Esophagus squamous epithelium (tissue), 4 donors: Measurements from ENCODE around the gene PTPRM.

Experiments
- POLR2A ChIP-seq, 4 donors: fragments of 450-650 bp; IDR thresholded peaks; one replicate each; pipeline ENCODE4 v1.6.1; 2017; ENCODE audit warnings: antibody characterized with exemption in 4 of 4, mild to moderate bottlenecking in 4 of 4, moderate library complexity in 3 of 4
- TF ChIP-seq, protein P1 (sequence below), 6 experiments: fragments of 450-650 bp in 4 of 6; fragments of 200-600 bp in 2 of 6; sonication (generic) in 2 of 6; IDR thresholded peaks; one replicate each; pipeline ENCODE4 v1.5.1; 2016 to 2019; ENCODE audit warnings: antibody characterized with exemption in 6 of 6, mild to moderate bottlenecking in 4 of 6, moderate library complexity in 4 of 6

DNA sequence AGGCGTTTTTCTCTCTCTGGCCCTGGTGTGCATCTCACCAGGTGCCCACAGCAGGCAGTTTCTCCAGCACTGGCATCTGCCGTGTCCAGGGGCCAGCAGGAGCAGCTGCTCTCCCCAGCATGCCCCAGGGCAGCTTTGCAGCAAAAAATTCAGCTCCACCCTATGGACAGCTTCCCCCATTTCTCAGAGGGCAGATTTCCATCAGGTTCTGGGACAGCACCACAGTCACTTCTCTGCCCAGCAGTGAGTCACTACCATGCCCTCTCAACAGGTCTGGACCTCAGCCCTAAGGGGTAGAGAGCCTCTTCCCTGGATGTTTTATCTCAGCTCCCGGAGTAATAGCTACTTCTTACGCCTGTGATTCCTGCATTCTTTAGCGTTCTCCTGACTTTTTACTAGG, 871.9 kb downstream of the PTPRM start:
- TF ChIP-seq, protein P1, sequence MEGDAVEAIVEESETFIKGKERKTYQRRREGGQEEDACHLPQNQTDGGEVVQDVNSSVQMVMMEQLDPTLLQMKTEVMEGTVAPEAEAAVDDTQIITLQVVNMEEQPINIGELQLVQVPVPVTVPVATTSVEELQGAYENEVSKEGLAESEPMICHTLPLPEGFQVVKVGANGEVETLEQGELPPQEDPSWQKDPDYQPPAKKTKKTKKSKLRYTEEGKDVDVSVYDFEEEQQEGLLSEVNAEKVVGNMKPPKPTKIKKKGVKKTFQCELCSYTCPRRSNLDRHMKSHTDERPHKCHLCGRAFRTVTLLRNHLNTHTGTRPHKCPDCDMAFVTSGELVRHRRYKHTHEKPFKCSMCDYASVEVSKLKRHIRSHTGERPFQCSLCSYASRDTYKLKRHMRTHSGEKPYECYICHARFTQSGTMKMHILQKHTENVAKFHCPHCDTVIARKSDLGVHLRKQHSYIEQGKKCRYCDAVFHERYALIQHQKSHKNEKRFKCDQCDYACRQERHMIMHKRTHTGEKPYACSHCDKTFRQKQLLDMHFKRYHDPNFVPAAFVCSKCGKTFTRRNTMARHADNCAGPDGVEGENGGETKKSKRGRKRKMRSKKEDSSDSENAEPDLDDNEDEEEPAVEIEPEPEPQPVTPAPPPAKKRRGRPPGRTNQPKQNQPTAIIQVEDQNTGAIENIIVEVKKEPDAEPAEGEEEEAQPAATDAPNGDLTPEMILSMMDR (IDR thresholded peaks at IDR 0.05): no peak
- no peak for TF ChIP-seq POLR2A (IDR thresholded peaks at IDR 0.05)
